Neural cell (in vitro differentiated cells): ENCODE measurements around the gene B4GALT1. TPM values are rescaled to one million over a fixed set of nuclear protein-coding genes. Genes with fewer than 3 reads are reported as not detected.

Experiments
- H2AFZ ChIP-seq: fragments of 200-600, 300-800 bp; sonication (generic), shearing (Covaris generic); 2 replicates; pipeline ENCODE4 v1.6.0; 2014; ENCODE audit warnings: low read depth, mild to moderate bottlenecking, antibody characterized with exemption, low read length, moderate library complexity
- H3F3A ChIP-seq: fragments of 200-600 bp; shearing (Covaris generic); 2 replicates; pipeline ENCODE4 v1.6.1; 2016; ENCODE audit warnings: mild to moderate bottlenecking, moderate library complexity, mixed read lengths, antibody characterized with exemption, low read length; ENCODE audit not compliant: insufficient read depth, poor library complexity, severe bottlenecking
- H3K27ac ChIP-seq: fragments of 200-600, 300-800 bp; sonication (generic), shearing (Covaris generic); 2 replicates; pipeline ENCODE4 v1.5.1; 2014; ENCODE audit warnings: mild to moderate bottlenecking, low read length, moderate library complexity
- H3K27me3 ChIP-seq: fragments of 300-800, 200-600 bp; sonication (generic), shearing (Covaris generic); 2 replicates; pipeline ENCODE4 v1.6.0; 2014; ENCODE audit warnings: mild to moderate bottlenecking, low read depth, low read length, moderate library complexity; ENCODE audit not compliant: insufficient read depth
- H3K36me3 ChIP-seq: fragments of 300-800, 200-600 bp; sonication (generic), shearing (Covaris generic); 2 replicates; pipeline ENCODE4 v1.5.1; 2014; ENCODE audit warnings: mild to moderate bottlenecking, antibody characterized with exemption, low read length, moderate library complexity; ENCODE audit not compliant: insufficient read depth
- H3K4me2 ChIP-seq: fragments of 300-800, 200-600 bp; sonication (generic), shearing (Covaris generic); 2 replicates; pipeline ENCODE4 v1.6.0; 2014; ENCODE audit warnings: mild to moderate bottlenecking, low read length
- H3K4me3 ChIP-seq: fragments of 300-800, 200-600 bp; sonication (generic), shearing (Covaris generic); 2 replicates; pipeline ENCODE4 v1.5.1; 2014; ENCODE audit warnings: mild to moderate bottlenecking, low read length, moderate library complexity
- H3K79me2 ChIP-seq: fragments of 200-600 bp; shearing (Covaris generic); replicated peaks from 2 replicates; pipeline ENCODE4 v1.6.0; 2014; ENCODE audit warnings: mild to moderate bottlenecking, low read length, moderate library complexity; ENCODE audit not compliant: insufficient read depth
- H3K9ac ChIP-seq: fragments of 300-800, 200-600 bp; sonication (generic), shearing (Covaris generic); 2 replicates; pipeline ENCODE4 v1.6.1; 2016; ENCODE audit warnings: mild to moderate bottlenecking, low read length, mixed read lengths
- H3K9me2 ChIP-seq: fragments of 200-600 bp; shearing (Covaris generic); 2 replicates; pipeline ENCODE4 v1.6.1; 2016; ENCODE audit warnings: mild to moderate bottlenecking, low read length, mixed read lengths; ENCODE audit not compliant: insufficient read depth
- H3K9me3 ChIP-seq: fragments of 200-600, 300-800 bp; sonication (generic), shearing (Covaris generic); 2 replicates; pipeline ENCODE4 v1.6.1; 2016; ENCODE audit warnings: mild to moderate bottlenecking, mixed run types, low read length, moderate library complexity, mixed read lengths
- H4K20me1 ChIP-seq: fragments of 200-600 bp; shearing (Covaris generic); 2 replicates; pipeline ENCODE4 v1.6.1; 2016; ENCODE audit warnings: mild to moderate bottlenecking, mixed run types; ENCODE audit not compliant: insufficient read depth
- CTCF ChIP-seq: fragments of 450-650 bp; IDR thresholded peaks from 2 replicates; pipeline ENCODE4 v1.5.1; 2014; ENCODE audit warnings: antibody characterized with exemption, mild to moderate bottlenecking, moderate library complexity; ENCODE audit not compliant: poor library complexity, severe bottlenecking
- EP300 ChIP-seq: fragments of 450-650 bp; conservative IDR thresholded peaks from 2 replicates; pipeline ENCODE4 v1.6.1; 2014; ENCODE audit warnings: antibody characterized with exemption, mild to moderate bottlenecking, moderate library complexity; ENCODE audit not compliant: poor library complexity, severe bottlenecking
- EZH2 ChIP-seq: fragments of 200-600, 300-800 bp; shearing (Covaris generic), sonication (generic); IDR thresholded peaks from 2 replicates; pipeline ENCODE4 v1.6.1; 2014; ENCODE audit warnings: antibody characterized with exemption, low read length, borderline replicate concordance, mild to moderate bottlenecking; ENCODE audit not compliant: insufficient read depth, poor library complexity, severe bottlenecking
- MXI1 ChIP-seq: fragments of 450-650 bp; conservative IDR thresholded peaks from 2 replicates; pipeline ENCODE4 v1.6.1; 2014; ENCODE audit warnings: antibody characterized with exemption, mild to moderate bottlenecking; ENCODE audit not compliant: poor library complexity, severe bottlenecking
- POLR2AphosphoS5 ChIP-seq: IDR thresholded peaks from 2 replicates; pipeline ENCODE4 v1.6.1; 2012
- RAD21 ChIP-seq: fragments of 450-650 bp; conservative IDR thresholded peaks from 2 replicates; pipeline ENCODE4 v1.6.1; 2014; ENCODE audit warnings: antibody characterized with exemption, mild to moderate bottlenecking, moderate library complexity
- REST ChIP-seq: IDR thresholded peaks from 2 replicates; pipeline ENCODE4 v1.6.1; 2012; ENCODE audit warnings: borderline replicate concordance
- SMC3 ChIP-seq: fragments of 450-650 bp; conservative IDR thresholded peaks from 2 replicates; pipeline ENCODE4 v1.6.1; 2014; ENCODE audit warnings: antibody characterized with exemption, mild to moderate bottlenecking, moderate library complexity; ENCODE audit not compliant: poor library complexity
- TAF1 ChIP-seq: IDR thresholded peaks from 2 replicates; pipeline ENCODE4 v1.6.1; 2012; ENCODE audit warnings: low read depth
- polyA plus RNA-seq: library from polyadenylated mRNA; depleted of rRNA; stranded (reverse); fragments of >200 nt; gene quantifications from 2 replicates; pipeline ENCODE4 v1.2.3, GENCODE V29; 2014

Gene B4GALT1
- polyA plus RNA-seq, 1 donor from 2014 or later = 0.41 TPM

- Histone ChIP-seq H3K4me2 (no peak overlapping the region), H3K27ac (no peak overlapping the region)
Measured at GRCh38 chr9:33164138-33164809, 2.9 kb downstream of the B4GALT1 start.

More at GRCh38 chr9:33164138-33164809, 2.9 kb downstream of the B4GALT1 start:
- Histone ChIP-seq H3K27me3 (no peaks in the 10 kb centered on the region), H3K36me3 (no peaks in the 10 kb centered on the region), H2AFZ (no peak overlapping the region), H4K20me1 (no peaks in the 10 kb centered on the region), H3K9me3 (no peaks in the 10 kb centered on the region), H3F3A (no peaks in the 10 kb centered on the region), H3K4me3 (no peak overlapping the region), H3K9ac (no peak overlapping the region), H3K79me2 (no peaks in the 10 kb centered on the region), H3K9me2 (no peaks in the 10 kb centered on the region)
- TF ChIP-seq SMC3 (no peak), EZH2 (no peak), CTCF (no peak), POLR2AphosphoS5 (no peak), MXI1 (no peak), RAD21 (no peak), REST (no peak), TAF1 (no peak), EP300 (no peak)
